HepG2 (cell line): ENCODE data around the gene IQGAP3. TPM values are rescaled to one million over a fixed set of nuclear protein-coding genes. Genes with fewer than 3 reads are reported as not detected.

Experiments
- ATAC-seq: fragments of 200-7000 bp; cut with Tn5 transposase; 3 replicates; pipeline ENCODE4 v1.9.1; 2020; ENCODE audit warnings: mild to moderate bottlenecking, moderate library complexity
- BruUV-seq: library from RNA; stranded (reverse); fragments of 400-500 nt; replicated peaks from 2 replicates; lab custom pipeline; 2021; lab: Mats Ljungman, UMichigan
- CTCF ChIA-PET: fragments of 300-600 bp; formaldehyde crosslinking; extraction: SDS; loops from one replicate; lab custom pipeline; 2021; ENCODE audit warnings: low total read pairs, inconsistent platforms, low intra/inter-chr PET ratio; lab: Yijun Ruan, JAX
- POLR2A ChIA-PET: fragments of 350-600 bp; sonication (Branson Sonifier 250); formaldehyde crosslinking; loops from one replicate; lab custom pipeline; 2020; ENCODE audit warnings: antibody characterized with exemption, inconsistent platforms; lab: Yijun Ruan, JAX
- DNase-seq: peaks from one replicate; pipeline ENCODE4 v3.0.0-alpha.2; 2015; ENCODE audit warnings: low spot score
- FAIRE-seq: peaks from 3 replicates; lab custom pipeline; 2011; peaks lifted over from hg19 to GRCh38; lab: Jason Lieb, UNC
- H2AFZ ChIP-seq: one replicate; pipeline ENCODE4 v1.6.1; 2011; ENCODE audit warnings: low read length, inconsistent platforms
- H3K27ac ChIP-seq: fragments of 300-600 bp; 3 replicates; pipeline ENCODE4 v1.8.0; 2011; ENCODE audit warnings: mixed run types, mild to moderate bottlenecking, mixed read lengths, low read length, inconsistent platforms; ENCODE audit not compliant: insufficient read depth; ENCODE audit errors: extremely low read length
- H3K27me3 ChIP-seq, 2 experiments: fragments of 200-600 bp in 1 of 2; 2 replicates in 1 of 2; 3 replicates in 1 of 2; pipeline versions ENCODE4 v1.6.0 to v1.8.0; 2011; ENCODE audit warnings: low read length in 2 of 2, mild to moderate bottlenecking in 2 of 2, moderate library complexity in 2 of 2, inconsistent platforms in 1 of 2; ENCODE audit not compliant: insufficient read depth in 2 of 2, control insufficient read depth in 1 of 2
- H3K36me3 ChIP-seq, 2 experiments: fragments of 200-600 bp in 1 of 2; replicated peaks in 1 of 2; 2 replicates in 1 of 2; 3 replicates in 1 of 2; pipeline versions ENCODE4 v1.5.1 to v1.8.0; 2011; ENCODE audit warnings: low read length in 2 of 2, inconsistent platforms in 1 of 2; ENCODE audit not compliant: insufficient read depth in 2 of 2, control insufficient read depth in 1 of 2
- H3K4me1 ChIP-seq: 2 replicates; pipeline ENCODE4 v1.5.1; 2012; ENCODE audit warnings: low read length, inconsistent platforms; ENCODE audit not compliant: insufficient read depth
- H3K4me2 ChIP-seq: 2 replicates; pipeline ENCODE4 v1.6.0; 2011; ENCODE audit warnings: low read depth, low read length, inconsistent platforms
- H3K4me3 ChIP-seq, 3 experiments: fragments of 200-600 bp in 1 of 3; sonication (generic), shearing (Covaris generic) in 1 of 3; replicated peaks in 1 of 3; 2 replicates each; pipeline ENCODE4 v1.5.1; 2011 to 2016; ENCODE audit warnings: low read length in 3 of 3, inconsistent platforms in 2 of 3, low read depth in 2 of 3, mild to moderate bottlenecking in 2 of 3, control low read depth in 1 of 3, mixed read lengths in 1 of 3; ENCODE audit not compliant: insufficient read depth in 1 of 3
- H3K79me2 ChIP-seq: one replicate; pipeline ENCODE4 v1.6.1; 2011; ENCODE audit warnings: low read length, inconsistent platforms; ENCODE audit not compliant: insufficient read depth
- H3K9ac ChIP-seq: 2 replicates; pipeline ENCODE4 v1.6.0; 2011; ENCODE audit warnings: mild to moderate bottlenecking, low read depth, low read length, inconsistent platforms; ENCODE audit not compliant: insufficient read depth
- H3K9me3 ChIP-seq: 2 replicates; pipeline ENCODE4 v1.5.1; 2012; ENCODE audit warnings: mild to moderate bottlenecking, low read length
- H4K20me1 ChIP-seq: 2 replicates; pipeline ENCODE4 v1.6.0; 2011; ENCODE audit warnings: inconsistent platforms, mild to moderate bottlenecking, low read length, moderate library complexity; ENCODE audit not compliant: insufficient read depth
- CAMTA2 ChIP-seq: sonication (generic); formaldehyde crosslinking; IDR thresholded peaks from 2 replicates; pipeline ENCODE4 v1.4.0; 2020; ENCODE audit warnings: mild to moderate bottlenecking, missing genetic modification reagents, borderline replicate concordance
- FOXM1 ChIP-seq: sonication (generic); formaldehyde crosslinking; IDR thresholded peaks from 2 replicates; pipeline ENCODE4 v1.5.0; 2020; ENCODE audit warnings: missing genetic modification reagents
- HOXA3 ChIP-seq: sonication (generic); formaldehyde crosslinking; IDR thresholded peaks from 2 replicates; pipeline ENCODE4 v1.5.0; 2020; ENCODE audit warnings: missing genetic modification reagents
- MEIS1 ChIP-seq: sonication (generic); formaldehyde crosslinking; IDR thresholded peaks from 2 replicates; pipeline ENCODE4 v1.9.0; 2021; ENCODE audit warnings: mild to moderate bottlenecking, missing genetic modification reagents, moderate library complexity, borderline replicate concordance
- MYC ChIP-seq: sonication (generic); formaldehyde crosslinking; IDR thresholded peaks from 2 replicates; pipeline ENCODE4 v1.9.0; 2021; ENCODE audit warnings: missing genetic modification reagents, borderline replicate concordance
- PLRG1 ChIP-seq: fragments of 450-650 bp; conservative IDR thresholded peaks from 2 replicates; pipeline ENCODE4 v1.6.1; 2016
- SCMH1 ChIP-seq: sonication (generic); formaldehyde crosslinking; IDR thresholded peaks from 2 replicates; pipeline ENCODE4 v1.9.0; 2021; ENCODE audit warnings: missing genetic modification reagents, mild to moderate bottlenecking, borderline replicate concordance
- TMF1 ChIP-seq: sonication (generic); formaldehyde crosslinking; IDR thresholded peaks from 2 replicates; pipeline ENCODE4 v1.8.1; 2022; ENCODE audit warnings: low read depth, missing genetic modification reagents
- TSC22D2 ChIP-seq: sonication (generic); formaldehyde crosslinking; IDR thresholded peaks from 2 replicates; pipeline ENCODE4 v1.5.1; 2020; ENCODE audit warnings: missing genetic modification reagents, mild to moderate bottlenecking, borderline replicate concordance
- ZNF33B ChIP-seq: sonication (generic); formaldehyde crosslinking; IDR thresholded peaks from 2 replicates; pipeline ENCODE4 v1.5.1; 2020; ENCODE audit warnings: mild to moderate bottlenecking, missing genetic modification reagents
- ZNF512B ChIP-seq: sonication (generic); formaldehyde crosslinking; IDR thresholded peaks from 2 replicates; pipeline ENCODE4 v1.5.1; 2020; ENCODE audit warnings: missing genetic modification reagents, mild to moderate bottlenecking, borderline replicate concordance
- ZNF598 ChIP-seq: sonication (generic); formaldehyde crosslinking; IDR thresholded peaks from 2 replicates; pipeline ENCODE4 v1.5.1; 2020; ENCODE audit warnings: mild to moderate bottlenecking, missing genetic modification reagents, borderline replicate concordance
- ZNF629 ChIP-seq: sonication (generic); formaldehyde crosslinking; conservative IDR thresholded peaks from 2 replicates; pipeline ENCODE4 v1.5.0; 2020; ENCODE audit warnings: missing genetic modification reagents
- ZNF782 ChIP-seq: sonication (generic); formaldehyde crosslinking; IDR thresholded peaks from 2 replicates; pipeline ENCODE4 v1.4.0; 2020; ENCODE audit warnings: missing genetic modification reagents, mild to moderate bottlenecking, borderline replicate concordance
- ZNF841 ChIP-seq: sonication (generic); formaldehyde crosslinking; IDR thresholded peaks from 2 replicates; pipeline ENCODE4 v1.8.1; 2023; ENCODE audit warnings: missing genetic modification reagents, borderline replicate concordance
- ZNF883 ChIP-seq: sonication (generic); formaldehyde crosslinking; IDR thresholded peaks from 2 replicates; pipeline ENCODE4 v1.5.1; 2020; ENCODE audit warnings: mild to moderate bottlenecking, missing genetic modification reagents; ENCODE audit errors: not compliant biosample characterization
- WGBS: methylation state at CpG from one replicate; pipeline ENCODE4 v1.1.6; 2017; ENCODE audit warnings: low lambda C conversion rate; 5-methylcytosine and 5-hydroxymethylcytosine counted together
- in situ Hi-C: cut with HindIII; loops from 2 replicates; pipeline ENCODE4 v1.10.0; 2017; ENCODE audit warnings: low pct_unique_long_range_greater_than_20kb; ENCODE audit not compliant: extremely low pct_ligation_motif_present
- intact Hi-C: fragments of 100-400 bp; cut with micrococcal nuclease; formaldehyde crosslinking; loops from one replicate; pipeline ENCODE4 v1.10.0; 2022; ENCODE audit not compliant: unreplicated experiment
- polyA plus RNA-seq, 8 experiments: library from polyadenylated mRNA; depleted of rRNA in 3 of 8; stranded (reverse) in 7 of 8; unstranded in 1 of 8; fragments of >200 nt; fragmentation: Illumina TruSeq in 4 of 8; extraction: Trizol in 4 of 8; gene quantifications; 2 replicates each; pipeline versions ENCODE4 v1.2.1 to v1.2.3, GENCODE V29; 2011 to 2016; ENCODE audit warnings: low read depth in 4 of 8, missing spikeins in 1 of 8, mixed read lengths in 1 of 8; ENCODE audit not compliant: insufficient read depth in 1 of 8
- total RNA-seq, 5 experiments: library from RNA; depleted of rRNA; stranded (reverse); fragments of >200 nt; fragmentation: Illumina TruSeq; extraction: Trizol; gene quantifications; 2 replicates each; pipeline ENCODE4 v1.2.3, GENCODE V29; 2016; ENCODE audit warnings: low read depth in 1 of 5

Gene IQGAP3
- total and polyA plus RNA-seq, 2 of the 13 experiments (the other 11 are each of a cell fraction or from before 2014, with no cell fraction given): 13.5 to 14.1 TPM

GRCh38 chr1:156547982-156548381, 24.4 kb downstream of the IQGAP3 start:
- POLR2A ChIA-PET: no interaction called here
- ATAC-seq: no peak
- peaks cover 4 to 29% of the 10 kb centered on the region in 2 experiments; a peak in 4 of 5 replicates for H3K36me3 ChIP-seq

More at GRCh38 chr1:156547982-156548381, 24.4 kb downstream of the IQGAP3 start:
- Histone ChIP-seq H3K4me1 (peaks cover 15% of the 10 kb centered on the region), H3K27ac (no peak overlapping the region), H4K20me1 (no peaks in the 10 kb centered on the region), H3K9ac (no peak overlapping the region), H3K9me3 (no peaks in the 10 kb centered on the region), H2AFZ (no peak overlapping the region), H3K4me2 (no peak overlapping the region), H3K4me3 (no peak overlapping the region), H3K79me2 (no peaks in the 10 kb centered on the region), H3K27me3 (no peaks in the 10 kb centered on the region)
- WGBS: 97% methylated on average over 8 of the region's 9 CpGs
- intact Hi-C loops (no loop called here), in situ Hi-C loops (no loop called here)
- no peak for FAIRE-seq
- no TSS peak for BruUV-seq
- no peak for TF ChIP-seq ZNF883 (CRISPR knock-in tag)
- TF ChIP-seq CAMTA2 (CRISPR knock-in tag): no peak
- no peak for TF ChIP-seq ZNF629 (CRISPR knock-in tag)
- no peak for TF ChIP-seq MEIS1 (CRISPR knock-in tag)
- no peak for TF ChIP-seq TSC22D2 (CRISPR knock-in tag)
- no peak for TF ChIP-seq ZNF841 (CRISPR knock-in tag)
- TF ChIP-seq ZNF598: no peak
- no peak for TF ChIP-seq ZNF33B
- TF ChIP-seq SCMH1 (CRISPR knock-in tag): no peak
- TF ChIP-seq PLRG1: no peak
- no peak for TF ChIP-seq TMF1 (CRISPR knock-in tag)
- no peak for TF ChIP-seq HOXA3
- no peak for TF ChIP-seq ZNF782
- TF ChIP-seq ZNF512B: no peak
- TF ChIP-seq FOXM1 (CRISPR knock-in tag): no peak
- no peak for TF ChIP-seq MYC (CRISPR knock-in tag)
- no peak for DNase-seq
- CTCF ChIA-PET: no interaction called here
